GM19328 (cell line): ENCODE results near the gene HUS1.
A peak's percentile ranks its signal among the peaks of the same experiment; 100 is the strongest.
"Not testable (repeated sequence)": the region's sequence is repeated elsewhere in the genome, so short reads cannot be mapped to it uniquely, and the experiment has no call there.

Source experiments
- ATAC-seq: cut with Tn5 transposase; IDR thresholded peaks from one replicate; pipeline ENCODE4 v1.9.1; 2021; ENCODE audit warnings: mild to moderate bottlenecking, moderate library complexity; ENCODE audit not compliant: unreplicated experiment

The HUS1 gene

GRCh38 chr7:47945261-47946015 is 34.0 kb downstream of the HUS1 start:
- no peak for ATAC-seq

GRCh38 chr7:47944536-47945260 is 34.7 kb downstream of the HUS1 start:
- no peak for ATAC-seq

- ATAC-seq: no peak
Observed at GRCh38 chr7:47943676-47944474, 35.5 kb downstream of the HUS1 start.

- not testable (repeated sequence) for ATAC-seq
Observed at GRCh38 chr7:47942651-47943050, 36.8 kb downstream of the HUS1 start.

- no peak for ATAC-seq
Observed at GRCh38 chr7:47942132-47942531, 37.3 kb downstream of the HUS1 start.

GRCh38 chr7:47941136-47941844 is 38.1 kb downstream of the HUS1 start:
- no peak for ATAC-seq

GRCh38 chr7:47940088-47941013 is 39.1 kb downstream of the HUS1 start:
- ATAC-seq: no peak

- ATAC-seq: no peak
Observed at GRCh38 chr7:47939425-47940036, 39.9 kb downstream of the HUS1 start.

GRCh38 chr7:47938574-47939165 is 40.7 kb downstream of the HUS1 start:
- ATAC-seq: no peak

- ATAC-seq: peak; percentile 45
Observed at GRCh38 chr7:47937711-47938573, 41.5 kb downstream of the HUS1 start.

- ATAC-seq: peak; percentile 94
Observed at GRCh38 chr7:47937065-47937687, 42.2 kb downstream of the HUS1 start.

- ATAC-seq: no peak
Observed at GRCh38 chr7:47936323-47936722, 43.1 kb downstream of the HUS1 start.

- ATAC-seq: no peak
Observed at GRCh38 chr7:47935336-47935735, 44.1 kb downstream of the HUS1 start.

- ATAC-seq: no peak
Observed at GRCh38 chr7:47934831-47935230, 44.6 kb downstream of the HUS1 start.

- ATAC-seq: no peak
Observed at GRCh38 chr7:47933215-47933614, 46.2 kb downstream of the HUS1 start.

GRCh38 chr7:47932466-47933037 is 46.9 kb downstream of the HUS1 start:
- ATAC-seq: no peak

GRCh38 chr7:47932016-47932415 is 47.4 kb downstream of the HUS1 start:
- no peak for ATAC-seq
